Kidney (tissue), 14 donors: ENCODE results near the gene DACT3. TPM values are rescaled to one million over a fixed set of nuclear protein-coding genes. Genes with fewer than 3 reads are reported as not detected.
A peak's percentile ranks its signal among the peaks of the same experiment; 100 is the strongest.

Experiments
- DNase-seq, 5 donors: peaks; one replicate each; pipeline ENCODE4 v3.0.0-alpha.2; 2013 to 2020
- FAIRE-seq: peaks from 2 replicates; lab custom pipeline; 2012; peaks lifted over from hg19 to GRCh38; lab: Jason Lieb, UNC
- H3K27ac ChIP-seq, 2 donors: one replicate each; pipeline ENCODE4 v1.7.0; 2013; ENCODE audit warnings: low read depth in 2 of 2, low read length in 2 of 2, inconsistent platforms in 1 of 2
- H3K27me3 ChIP-seq: one replicate; pipeline ENCODE4 v1.7.1; 2013; ENCODE audit warnings: low read length, inconsistent platforms; ENCODE audit not compliant: control insufficient read depth, insufficient read depth
- H3K36me3 ChIP-seq, 3 donors: one replicate each; pipeline versions ENCODE4 v1.7.0 to v1.7.1; 2013; ENCODE audit warnings: low read length in 3 of 3, control low read depth in 1 of 3, inconsistent platforms in 1 of 3; ENCODE audit not compliant: insufficient read depth in 3 of 3, control insufficient read depth in 2 of 3
- H3K4me1 ChIP-seq, 3 donors: one replicate each; pipeline versions ENCODE4 v1.7.0 to v1.7.1; 2013; ENCODE audit warnings: low read length in 3 of 3, inconsistent platforms in 1 of 3, low read depth in 1 of 3; ENCODE audit not compliant: control insufficient read depth in 2 of 3, insufficient read depth in 2 of 3
- H3K4me3 ChIP-seq, 3 donors: one replicate each; pipeline versions ENCODE4 v1.7.0 to v1.8.1; 2013; ENCODE audit warnings: low read length in 3 of 3, control low read depth in 1 of 3, inconsistent platforms in 1 of 3
- H3K9ac ChIP-seq, 3 donors: one replicate each; pipeline versions ENCODE4 v1.7.0 to v1.7.1; 2013; ENCODE audit warnings: low read length in 3 of 3, control low read depth in 1 of 3, inconsistent platforms in 1 of 3
- H3K9me3 ChIP-seq, 3 donors: one replicate each; pipeline versions ENCODE4 v1.7.0 to v1.7.1; 2013; ENCODE audit warnings: low read length in 3 of 3, control low read depth in 1 of 3, inconsistent platforms in 1 of 3; ENCODE audit not compliant: control insufficient read depth in 2 of 3, insufficient read depth in 1 of 3
- CTCF ChIP-seq: IDR thresholded peaks from 3 replicates; pipeline ENCODE4 v1.5.1; 2012; ENCODE audit warnings: mild to moderate bottlenecking, moderate library complexity, borderline replicate concordance; ENCODE audit not compliant: insufficient read depth; ENCODE audit errors: extremely low read depth
- intact Hi-C: fragments of 100-400 bp; cut with DNase I; formaldehyde crosslinking; loops from one replicate; pipeline ENCODE4 v1.11.1; 2022
- polyA plus RNA-seq: library from polyadenylated mRNA; stranded (reverse); fragments of 350-450 nt; fragmentation: Illumina TruSeq; extraction: RNeasy Lipid Tissue Mini Kit (QIAGEN cat#74804); gene quantifications from one replicate; pipeline ENCODE4 v1.2.3, GENCODE V29; 2014; ENCODE audit warnings: low read depth, low replicate concordance; ENCODE audit not compliant: insufficient read depth
- total RNA-seq: library from RNA; stranded (reverse); fragmentation: NEBNext Ultra II Directional; extraction: Animal tissue kit (Norgen Biotek cat#: 25700); gene quantifications from one replicate; pipeline ENCODE4 v1.2.1, GENCODE V29; 2021
- donor health status: control.
- donor health status: control.
- donor health status: control.
- donor health status: control.
- donor health status: control.
- donor health status: DM: yes; HTN: yes; CAD: no.
- donor health status: Normal renal cell carcinoma (clear cell type).

The DACT3 gene
- total and polyA plus RNA-seq, 2 donors from 2014 or later: 5.4 to 10.4 TPM

GRCh38 chr19:46620716-46621115, 40.3 kb downstream of the DACT3 start:
- no peak for FAIRE-seq
- Histone ChIP-seq H3K27me3 (no peaks in the 10 kb centered on the region), H3K9me3 (no peaks in the 10 kb centered on the region), H3K4me1 (peaks cover 0 to 11% (median 9%) of the 10 kb centered on the region in 3 donors), H3K4me3 (no peak overlapping the region), H3K27ac (peak overlapping the region; percentile 47 to 63), H3K9ac (peak overlapping the region in 1 of 3 donors; percentile 19), H3K36me3 (no peaks in the 10 kb centered on the region)
- no peak for TF ChIP-seq CTCF
- intact Hi-C loops: no loop called here
- DNase-seq: no peak

GRCh38 chr19:46620267-46620666, 40.7 kb downstream of the DACT3 start:
- FAIRE-seq: no peak
- no peak for TF ChIP-seq CTCF
- H3K27me3 ChIP-seq: no peaks in the 10 kb centered on the region
- intact Hi-C loops: no loop called here
- no peaks in the 10 kb centered on the region for H3K36me3 ChIP-seq
- H3K4me1 ChIP-seq: peaks cover 0 to 7% (median 6%) of the 10 kb centered on the region in 3 donors
- H3K9me3 ChIP-seq: no peaks in the 10 kb centered on the region
- H3K4me3 ChIP-seq: no peak overlapping the region
- H3K9ac ChIP-seq: no peak overlapping the region
- no peak for DNase-seq
- H3K27ac ChIP-seq: no peak overlapping the region

GRCh38 chr19:46618670-46619231, 42.2 kb downstream of the DACT3 start:
- no peaks in the 10 kb centered on the region for H3K27me3 ChIP-seq
- intact Hi-C loops: no loop called here
- no peak overlapping the region for H3K9ac ChIP-seq
- H3K4me1 ChIP-seq: peaks cover 0 to 7% (median 4%) of the 10 kb centered on the region in 3 donors
- FAIRE-seq: no peak
- no peak for TF ChIP-seq CTCF
- DNase-seq: peak in 1 of 5 donors; percentile 28
- H3K4me3 ChIP-seq: no peak overlapping the region
- no peaks in the 10 kb centered on the region for H3K9me3 ChIP-seq
- H3K36me3 ChIP-seq: no peaks in the 10 kb centered on the region
- no peak overlapping the region for H3K27ac ChIP-seq

GRCh38 chr19:46617601-46618000, 43.4 kb downstream of the DACT3 start:
- FAIRE-seq (no peak), DNase-seq (peak in 1 of 5 donors; percentile 46)
- intact Hi-C loops: no loop called here

More at GRCh38 chr19:46617601-46618000, 43.4 kb downstream of the DACT3 start:
- Histone ChIP-seq H3K9me3 (no peaks in the 10 kb centered on the region), H3K27ac (no peak overlapping the region), H3K4me3 (no peak overlapping the region), H3K36me3 (no peaks in the 10 kb centered on the region), H3K4me1 (peaks cover 0 to 7% (median 4%) of the 10 kb centered on the region in 3 donors), H3K27me3 (no peaks in the 10 kb centered on the region), H3K9ac (no peak overlapping the region)
- TF ChIP-seq CTCF: no peak
